Osteoblast (primary cell): ENCODE results near the gene PRIMPOL. TPM values are rescaled to one million over a fixed set of nuclear protein-coding genes. Genes with fewer than 3 reads are reported as not detected.
A peak's percentile ranks its signal among the peaks of the same experiment; 100 is the strongest.
"Not testable (repeated sequence)": the region's sequence is repeated elsewhere in the genome, so short reads cannot be mapped to it uniquely, and the experiment has no call there.

Experiments used
- DNase-seq: peaks from one replicate; pipeline ENCODE4 v3.0.0; 2011; ENCODE audit warnings: low spot score, mixed read lengths; ENCODE audit not compliant: insufficient read length; ENCODE audit errors: missing footprints
- H2AFZ ChIP-seq: 2 replicates; pipeline ENCODE4 v1.6.0; 2011; ENCODE audit warnings: mild to moderate bottlenecking, low read length
- H3K27ac ChIP-seq: 2 replicates; pipeline ENCODE4 v1.5.1; 2011; ENCODE audit warnings: mild to moderate bottlenecking, low read depth, low read length, moderate library complexity
- H3K27me3 ChIP-seq: 2 replicates; pipeline ENCODE4 v1.6.0; 2012; ENCODE audit warnings: mild to moderate bottlenecking, control low read depth, inconsistent platforms, low read length, moderate library complexity; ENCODE audit not compliant: insufficient read depth
- H3K36me3 ChIP-seq: 2 replicates; pipeline ENCODE4 v1.5.1; 2011; ENCODE audit warnings: mild to moderate bottlenecking, low read length, control low read depth, moderate library complexity; ENCODE audit not compliant: insufficient read depth
- H3K4me1 ChIP-seq: 2 replicates; pipeline ENCODE4 v1.5.1; 2011; ENCODE audit warnings: mild to moderate bottlenecking, low read length, control low read depth, moderate library complexity; ENCODE audit not compliant: insufficient read depth
- H3K4me2 ChIP-seq: 2 replicates; pipeline ENCODE4 v1.6.0; 2011; ENCODE audit warnings: mild to moderate bottlenecking, low read length; ENCODE audit not compliant: insufficient read depth
- H3K4me3 ChIP-seq: fragments of 200-600 bp; sonication (generic); 3 replicates; pipeline ENCODE4 v1.5.1; 2012; ENCODE audit warnings: mild to moderate bottlenecking, low read length, inconsistent platforms; ENCODE audit not compliant: insufficient read depth
- H3K79me2 ChIP-seq: 2 replicates; pipeline ENCODE4 v1.6.0; 2012; ENCODE audit warnings: mild to moderate bottlenecking, low read length, control low read depth, inconsistent platforms; ENCODE audit not compliant: insufficient read depth
- H3K9me3 ChIP-seq: 2 replicates; pipeline ENCODE4 v1.5.1; 2011; ENCODE audit warnings: low read depth, low read length, control low read depth
- H4K20me1 ChIP-seq: 2 replicates; pipeline ENCODE4 v1.6.0; 2012; ENCODE audit warnings: mild to moderate bottlenecking, low read length, control low read depth; ENCODE audit not compliant: insufficient read depth
- total RNA-seq: library from RNA; depleted of rRNA; stranded (reverse); fragments of >200 nt; gene quantifications from 2 replicates; pipeline ENCODE4 v1.2.3, GENCODE V29; 2012
- TF ChIP-seq, protein P1 (sequence below): IDR thresholded peaks from 2 replicates; pipeline ENCODE4 v1.5.1; 2011; ENCODE audit warnings: mild to moderate bottlenecking, low read depth, low read length, moderate library complexity; ENCODE audit errors: extremely low read depth

Gene PRIMPOL
- total RNA-seq, 1 donor = 16.6 TPM

DNA sequence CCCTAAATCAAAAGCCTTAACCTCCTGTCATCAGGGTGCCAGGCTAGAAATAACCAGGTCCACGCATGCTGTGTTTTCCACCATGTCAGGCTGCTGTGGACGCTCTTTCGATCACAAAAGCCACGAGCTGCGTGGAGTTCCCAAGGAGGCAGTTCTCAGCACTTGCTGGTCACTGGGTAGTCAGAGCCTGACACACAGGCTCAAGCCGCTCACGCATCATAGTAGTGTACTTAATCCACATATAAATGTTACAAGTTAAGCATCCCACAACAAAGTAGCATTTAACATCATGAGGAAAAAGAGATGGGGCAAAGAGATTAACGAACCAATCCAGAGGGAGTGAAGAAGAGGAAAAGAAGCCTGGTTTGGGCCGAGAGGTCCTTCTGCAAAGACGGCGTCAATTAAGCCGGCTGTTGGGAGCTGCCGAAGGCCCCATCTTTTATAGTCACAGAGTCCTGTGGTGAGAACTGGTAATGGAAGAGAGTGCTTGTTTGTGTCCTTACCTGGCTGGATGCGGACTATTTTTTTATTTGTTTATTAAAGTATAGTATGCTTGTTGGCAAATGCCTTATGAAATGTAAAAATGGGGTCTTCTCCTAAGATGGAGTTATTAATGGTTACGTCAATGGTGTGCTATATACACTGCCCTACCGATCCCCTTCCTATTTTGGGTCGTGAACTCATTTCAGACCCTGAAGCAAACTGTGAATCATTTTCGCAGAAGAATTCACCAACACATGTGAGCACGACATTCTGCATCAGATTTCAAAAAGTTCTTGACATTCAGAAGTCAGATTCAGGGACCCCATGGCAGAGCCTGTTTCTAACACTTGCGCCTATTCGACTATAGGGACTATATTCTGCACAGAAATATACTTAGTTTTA lies 675 bp downstream of the PRIMPOL start:
- Histone ChIP-seq H4K20me1 (peaks cover 23% of the 10 kb centered on the region), H3K4me1 (peaks cover 35% of the 10 kb centered on the region), H3K4me2 (peak overlapping the region; percentile 83), H3K79me2 (peaks cover 42% of the 10 kb centered on the region), H3K27me3 (no peaks in the 10 kb centered on the region), H3K4me3 (peak overlapping the region; percentile 87), H2AFZ (peak overlapping the region; percentile 88), H3K27ac (peak overlapping the region; percentile 85), H3K9me3 (no peaks in the 10 kb centered on the region), H3K36me3 (peaks cover 8% of the 10 kb centered on the region)
- TF ChIP-seq, protein P1, sequence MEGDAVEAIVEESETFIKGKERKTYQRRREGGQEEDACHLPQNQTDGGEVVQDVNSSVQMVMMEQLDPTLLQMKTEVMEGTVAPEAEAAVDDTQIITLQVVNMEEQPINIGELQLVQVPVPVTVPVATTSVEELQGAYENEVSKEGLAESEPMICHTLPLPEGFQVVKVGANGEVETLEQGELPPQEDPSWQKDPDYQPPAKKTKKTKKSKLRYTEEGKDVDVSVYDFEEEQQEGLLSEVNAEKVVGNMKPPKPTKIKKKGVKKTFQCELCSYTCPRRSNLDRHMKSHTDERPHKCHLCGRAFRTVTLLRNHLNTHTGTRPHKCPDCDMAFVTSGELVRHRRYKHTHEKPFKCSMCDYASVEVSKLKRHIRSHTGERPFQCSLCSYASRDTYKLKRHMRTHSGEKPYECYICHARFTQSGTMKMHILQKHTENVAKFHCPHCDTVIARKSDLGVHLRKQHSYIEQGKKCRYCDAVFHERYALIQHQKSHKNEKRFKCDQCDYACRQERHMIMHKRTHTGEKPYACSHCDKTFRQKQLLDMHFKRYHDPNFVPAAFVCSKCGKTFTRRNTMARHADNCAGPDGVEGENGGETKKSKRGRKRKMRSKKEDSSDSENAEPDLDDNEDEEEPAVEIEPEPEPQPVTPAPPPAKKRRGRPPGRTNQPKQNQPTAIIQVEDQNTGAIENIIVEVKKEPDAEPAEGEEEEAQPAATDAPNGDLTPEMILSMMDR = no peak
- DNase-seq = no peak

DNA sequence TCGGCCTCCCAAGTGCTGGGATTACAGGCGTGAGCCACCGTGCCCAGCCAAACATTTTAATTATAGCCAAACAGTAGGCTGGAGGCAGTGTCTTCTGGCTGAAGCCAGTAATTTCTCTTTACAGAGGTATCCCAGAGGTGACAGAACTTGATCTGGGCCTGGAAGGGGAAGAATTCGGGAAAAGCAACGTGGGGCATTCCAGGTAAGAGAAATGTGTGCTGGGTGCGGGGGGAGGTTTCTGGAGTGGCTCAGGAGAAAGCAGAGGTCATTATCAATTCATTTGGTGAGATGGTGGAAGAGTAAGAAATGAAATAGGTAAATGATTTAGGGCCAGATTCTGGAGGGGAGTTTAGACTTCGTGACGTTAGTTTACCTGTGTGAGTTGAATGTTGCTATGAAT lies 2.4 kb downstream of the PRIMPOL start:
- Histone ChIP-seq H3K4me2 (no peak overlapping the region), H3K4me3 (no peak overlapping the region), H3K9me3 (no peaks in the 10 kb centered on the region), H3K27me3 (no peaks in the 10 kb centered on the region), H3K79me2 (peaks cover 25% of the 10 kb centered on the region), H3K27ac (no peak overlapping the region), H3K4me1 (peaks cover 37% of the 10 kb centered on the region), H3K36me3 (peaks cover 2% of the 10 kb centered on the region), H2AFZ (no peak overlapping the region), H4K20me1 (peaks cover 17% of the 10 kb centered on the region)
- TF ChIP-seq, protein P1 = no peak
- no peak for DNase-seq

DNA sequence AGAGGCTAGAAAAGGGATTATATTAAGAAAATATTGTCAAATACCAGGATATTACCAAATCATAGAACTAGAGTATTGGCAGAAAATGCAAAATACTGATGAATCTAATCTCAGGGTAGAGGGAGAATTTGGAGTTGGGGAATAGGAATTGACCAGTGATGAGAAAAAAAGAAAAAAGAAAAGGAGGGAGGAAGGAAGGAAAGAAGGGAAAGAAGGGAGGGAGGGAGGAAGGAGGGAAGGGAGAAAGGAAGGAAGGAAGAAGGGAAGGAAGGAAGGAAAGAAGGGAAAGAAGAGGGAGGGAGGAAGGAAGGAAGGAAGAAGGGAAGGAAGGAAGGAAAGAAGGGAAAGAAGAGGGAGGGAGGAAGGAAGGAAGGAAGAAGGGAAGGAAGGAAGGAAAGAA lies 3.1 kb downstream of the PRIMPOL start:
- not testable (repeated sequence) for H3K36me3 ChIP-seq, H2AFZ ChIP-seq, H3K27me3 ChIP-seq, H4K20me1 ChIP-seq, H3K4me2 ChIP-seq, DNase-seq, H3K4me3 ChIP-seq, H3K9me3 ChIP-seq
- Histone ChIP-seq H3K27ac (peak overlapping the region; percentile 37), H3K79me2 (peaks cover 17% of the 10 kb centered on the region), H3K4me1 (peaks cover 29% of the 10 kb centered on the region)

DNA sequence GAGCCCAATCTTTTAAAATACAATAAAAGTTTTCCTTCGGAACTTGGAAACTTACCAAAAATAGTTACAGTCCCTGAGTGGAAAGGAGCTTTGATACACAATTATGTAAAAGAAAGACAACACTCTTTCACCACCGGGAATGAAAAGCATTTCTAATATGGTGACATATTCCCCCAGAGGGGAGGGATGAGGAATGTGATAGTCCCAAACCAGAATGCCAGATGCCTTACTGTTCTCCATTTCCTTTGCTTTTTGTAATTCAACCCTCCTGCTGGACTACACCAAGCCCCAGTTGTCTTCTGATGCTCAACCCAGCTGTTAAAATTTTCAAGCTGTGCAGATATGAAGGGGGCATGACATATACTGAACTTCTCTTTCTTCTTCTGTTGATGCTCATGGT lies 4.1 kb downstream of the PRIMPOL start:
- Histone ChIP-seq H3K4me3 (no peak overlapping the region), H3K9me3 (no peaks in the 10 kb centered on the region), H3K4me2 (peak overlapping the region; percentile 1), H3K36me3 (no peaks in the 10 kb centered on the region), H2AFZ (no peak overlapping the region), H3K27me3 (no peaks in the 10 kb centered on the region), H4K20me1 (no peaks in the 10 kb centered on the region), H3K4me1 (peaks cover 23% of the 10 kb centered on the region), H3K27ac (peak overlapping the region; percentile 11), H3K79me2 (peaks cover 7% of the 10 kb centered on the region)
- DNase-seq = no peak
- TF ChIP-seq, protein P1 = no peak
